Type B pancreatic cell (in vitro differentiated cells): ENCODE measurements around the gene ADAM12. TPM values are rescaled to one million over a fixed set of nuclear protein-coding genes. Genes with fewer than 3 reads are reported as not detected.

ENCODE experiments used
- DNase-seq: peaks from one replicate; pipeline ENCODE4 v3.0.0; 2021; ENCODE audit warnings: mixed read lengths; ENCODE audit not compliant: unreplicated experiment; ENCODE audit errors: extremely low spot score
- H3K27ac Mint-ChIP-seq: 2 replicates; pipeline ENCODE4 v1.8.0; 2021; ENCODE audit warnings: mild to moderate bottlenecking, mixed read lengths
- H3K27me3 Mint-ChIP-seq: 2 replicates; pipeline ENCODE4 v1.8.0; 2021; ENCODE audit warnings: mixed read lengths
- H3K36me3 Mint-ChIP-seq: 2 replicates; pipeline ENCODE4 v1.8.0; 2021; ENCODE audit warnings: mixed read lengths
- H3K4me1 Mint-ChIP-seq: one replicate; pipeline ENCODE4 v1.8.0; 2021; ENCODE audit warnings: mixed read lengths; ENCODE audit not compliant: unreplicated experiment
- H3K4me3 Mint-ChIP-seq: 2 replicates; pipeline ENCODE4 v1.8.0; 2021; ENCODE audit warnings: mild to moderate bottlenecking, mixed read lengths
- H3K9me3 Mint-ChIP-seq: 2 replicates; pipeline ENCODE4 v1.8.0; 2021; ENCODE audit warnings: mixed read lengths
- CTCF ChIP-seq: fragments of 200-600 bp; sonication (generic); conservative IDR thresholded peaks from 2 replicates; pipeline ENCODE4 v1.5.0; 2021; ENCODE audit warnings: antibody characterized with exemption, mild to moderate bottlenecking
- total RNA-seq: library from RNA; stranded (reverse); gene quantifications from 2 replicates; pipeline ENCODE4 v1.2.1, GENCODE V29; 2021; ENCODE audit warnings: low replicate concordance

The ADAM12 gene
- total RNA-seq, 1 donor from 2014 or later: 31.6 TPM

GRCh38 chr10:126208726-126209302 lies 179.5 kb downstream of the ADAM12 start:
- Mint-ChIP-seq H3K27ac (no peak overlapping the region), H3K4me1 (peaks cover 11% of the 10 kb centered on the region), H3K27me3 (peaks cover 3% of the 10 kb centered on the region), H3K36me3 (no peaks in the 10 kb centered on the region), H3K4me3 (no peak overlapping the region), H3K9me3 (no peaks in the 10 kb centered on the region)
- DNase-seq: no peak
- TF ChIP-seq CTCF: no peak

DNA sequence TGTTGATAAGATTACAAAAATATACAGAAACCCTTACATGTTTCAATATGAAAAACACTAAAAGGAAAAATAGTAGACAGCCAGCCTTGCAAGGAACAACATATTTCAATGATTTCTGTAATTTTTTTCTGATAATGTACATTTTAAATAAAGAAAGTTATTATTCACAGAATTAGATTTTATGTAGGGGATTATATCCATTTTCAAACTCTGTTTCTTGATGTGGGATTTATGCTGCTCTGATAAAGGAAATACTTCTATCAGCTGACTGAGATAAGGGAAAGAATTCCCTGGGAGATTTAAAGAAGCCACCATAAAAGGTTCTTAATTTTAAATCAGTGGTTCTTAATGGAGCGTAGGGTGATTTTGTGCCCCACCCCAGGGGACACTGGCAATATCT lies 180.4 kb downstream of the ADAM12 start:
- H3K4me1 Mint-ChIP-seq: peaks cover 7% of the 10 kb centered on the region

DNA sequence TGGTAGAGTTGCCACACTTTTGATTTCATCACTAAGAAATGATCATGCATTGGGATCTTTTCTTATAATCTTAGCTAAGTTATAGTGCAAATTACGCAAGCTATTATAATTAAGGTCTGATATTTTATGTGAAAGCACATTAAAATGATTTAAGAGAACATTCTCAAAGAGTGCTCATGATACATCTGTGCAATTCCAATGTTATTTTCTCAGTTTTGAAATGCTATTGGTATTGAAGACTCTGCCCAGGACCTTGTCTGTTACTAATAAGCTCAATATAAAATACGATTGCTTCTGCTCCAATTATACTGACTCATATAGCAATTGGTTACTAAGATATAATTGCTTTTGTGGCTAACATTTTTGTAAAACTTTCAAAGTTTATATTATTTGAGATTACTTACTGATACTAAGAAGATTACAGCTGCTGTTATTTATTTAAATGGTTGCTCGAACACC lies 180.9 kb downstream of the ADAM12 start:
- Mint-ChIP-seq H3K27ac (no peak overlapping the region), H3K4me1 (peaks cover 7% of the 10 kb centered on the region), H3K36me3 (no peaks in the 10 kb centered on the region), H3K4me3 (no peak overlapping the region), H3K9me3 (no peaks in the 10 kb centered on the region), H3K27me3 (no peaks in the 10 kb centered on the region)
- no peak for TF ChIP-seq CTCF
- no peak for DNase-seq

More for the DNA sequence above, 180.4 kb downstream of the ADAM12 start:
- no peaks in the 10 kb centered on the region for H3K9me3 Mint-ChIP-seq
- no peaks in the 10 kb centered on the region for H3K36me3 Mint-ChIP-seq
- no peak for TF ChIP-seq CTCF
- no peaks in the 10 kb centered on the region for H3K27me3 Mint-ChIP-seq
- no peak for DNase-seq
- H3K27ac Mint-ChIP-seq: no peak overlapping the region
- H3K4me3 Mint-ChIP-seq: no peak overlapping the region

- TF ChIP-seq CTCF: no peak
- Mint-ChIP-seq H3K4me1 (peaks cover 7% of the 10 kb centered on the region), H3K27me3 (no peaks in the 10 kb centered on the region), H3K27ac (no peak overlapping the region), H3K36me3 (no peaks in the 10 kb centered on the region), H3K9me3 (no peaks in the 10 kb centered on the region), H3K4me3 (no peak overlapping the region)
- DNase-seq: no peak
These were observed 182.6 kb downstream of the ADAM12 start for GRCh38 chr10:126205486-126206205.

DNA sequence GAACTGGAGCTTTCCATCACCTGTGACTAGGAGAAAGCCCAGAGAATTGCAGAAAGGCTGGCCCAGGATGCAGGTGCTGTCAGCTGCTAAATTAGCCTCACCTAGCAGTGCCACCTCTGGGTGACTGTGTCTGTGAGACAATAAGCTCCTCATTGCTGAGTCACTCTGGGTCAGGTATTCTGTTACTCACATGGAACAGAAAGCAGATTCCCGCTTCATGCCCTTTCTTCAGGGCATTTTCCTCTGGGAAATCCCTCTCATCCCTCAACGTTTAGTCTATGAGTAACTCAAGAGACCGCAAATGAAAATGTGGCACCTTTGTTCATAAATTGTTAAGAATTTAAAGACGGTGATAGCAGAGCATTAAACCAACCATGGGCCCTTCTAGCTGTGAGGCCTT lies 184.0 kb downstream of the ADAM12 start:
- peaks cover 7% of the 10 kb centered on the region for H3K4me1 Mint-ChIP-seq
- no peaks in the 10 kb centered on the region for H3K27me3 Mint-ChIP-seq
- TF ChIP-seq CTCF: no peak
- no peaks in the 10 kb centered on the region for H3K36me3 Mint-ChIP-seq
- DNase-seq: no peak
- H3K9me3 Mint-ChIP-seq: no peaks in the 10 kb centered on the region
- H3K27ac Mint-ChIP-seq: no peak overlapping the region
- H3K4me3 Mint-ChIP-seq: no peak overlapping the region
